GM19467 (cell line): ENCODE results near the gene SLC17A5.
"Not testable (repeated sequence)": the region's sequence is repeated elsewhere in the genome, so short reads cannot be mapped to it uniquely, and the experiment has no call there.

Source experiments
- ATAC-seq: cut with Tn5 transposase; IDR thresholded peaks from one replicate; pipeline ENCODE4 v1.9.1; 2021; ENCODE audit warnings: mild to moderate bottlenecking, moderate library complexity; ENCODE audit not compliant: unreplicated experiment

SLC17A5 gene

DNA sequence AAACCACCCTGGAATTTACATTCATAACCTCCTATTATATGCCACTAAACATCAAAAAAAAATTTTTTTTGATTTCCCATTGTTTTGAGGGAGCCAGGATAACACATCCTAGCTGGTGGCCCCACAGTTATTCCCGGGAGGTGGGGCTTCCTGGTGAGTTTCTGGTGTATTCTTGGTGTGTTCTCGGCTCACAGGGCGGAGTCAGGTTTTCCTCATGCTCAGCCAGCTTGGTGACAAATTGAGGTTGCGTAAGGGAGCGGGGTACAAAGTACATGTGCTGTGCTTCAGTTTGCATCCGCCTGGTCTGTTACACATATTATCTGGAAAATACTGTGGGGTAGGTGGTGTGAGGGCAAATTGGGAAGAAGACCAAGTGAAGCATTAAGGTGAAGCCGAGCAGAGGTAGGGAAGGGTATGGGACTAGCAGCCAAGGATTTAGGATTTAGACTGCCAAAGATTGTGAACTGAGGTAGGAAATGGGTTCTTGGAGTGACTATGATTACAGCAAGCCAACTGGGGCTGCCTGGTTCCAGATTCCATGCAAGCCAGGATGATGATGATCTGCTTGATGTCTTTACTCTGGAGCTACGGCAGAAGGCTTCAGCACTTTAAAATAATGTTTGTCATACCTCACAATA lies 86.7 kb downstream of the SLC17A5 start:
- ATAC-seq, result no peak

DNA sequence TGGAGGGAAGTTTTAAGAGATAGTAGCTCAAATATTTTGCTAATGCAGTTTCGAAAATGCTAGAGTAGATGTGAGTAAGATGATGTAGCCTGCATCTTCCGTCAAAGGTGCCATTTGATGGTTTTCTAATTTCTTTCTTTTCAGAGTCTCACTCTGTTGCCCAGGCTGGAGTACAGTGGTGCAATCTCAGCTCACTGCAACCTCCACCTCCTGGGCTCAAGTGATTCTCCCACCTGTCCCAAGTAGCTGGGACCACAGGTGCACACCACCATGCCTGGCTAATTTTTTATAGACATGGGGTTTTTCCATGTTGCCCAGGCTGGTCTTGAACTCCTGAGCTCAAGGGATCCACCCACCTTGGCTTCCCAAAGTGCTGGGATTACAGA lies 87.3 kb downstream of the SLC17A5 start:
- ATAC-seq, result not testable (repeated sequence)

GRCh38 chr6:73565767-73566485 lies 87.9 kb downstream of the SLC17A5 start:
- no peak for ATAC-seq

DNA sequence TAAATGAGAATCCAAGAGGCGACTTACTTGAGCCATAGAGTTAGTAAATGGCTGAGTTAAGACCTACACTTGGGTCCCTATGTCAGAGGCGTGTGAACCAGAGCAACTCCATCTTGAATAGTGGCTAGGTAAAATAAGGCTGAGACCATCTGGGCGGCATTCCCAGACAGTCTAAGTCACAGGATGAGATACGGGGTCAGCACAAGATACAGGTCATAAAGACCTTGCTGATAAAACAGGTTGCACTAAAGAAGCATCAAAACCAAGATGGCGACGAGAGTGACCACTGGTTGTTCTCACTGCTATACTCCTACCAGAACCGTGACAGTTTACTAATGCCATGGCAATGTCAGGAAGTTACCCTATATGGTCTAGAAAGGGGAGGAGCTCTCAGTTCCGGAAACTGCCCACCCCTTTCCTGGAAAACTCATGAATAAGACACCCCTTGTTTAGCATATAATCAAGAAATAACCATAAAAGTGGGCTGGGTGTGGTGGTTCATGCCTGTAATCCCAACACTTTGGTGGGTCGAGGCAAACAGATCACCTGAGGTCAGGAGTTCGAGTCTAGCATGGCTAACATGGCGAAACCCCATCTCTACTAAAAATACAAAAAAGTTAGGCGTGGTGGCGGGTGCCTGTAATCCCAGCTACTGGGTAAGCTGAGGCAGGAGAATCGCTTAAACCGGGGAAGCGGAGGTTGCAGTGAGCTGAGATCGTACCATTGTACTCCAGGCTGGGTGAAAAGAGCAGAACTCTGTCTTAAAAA lies 89.0 kb downstream of the SLC17A5 start:
- ATAC-seq, result no peak

- ATAC-seq, result no peak
These were observed 91.2 kb downstream of the SLC17A5 start for GRCh38 chr6:73562558-73562957.

DNA sequence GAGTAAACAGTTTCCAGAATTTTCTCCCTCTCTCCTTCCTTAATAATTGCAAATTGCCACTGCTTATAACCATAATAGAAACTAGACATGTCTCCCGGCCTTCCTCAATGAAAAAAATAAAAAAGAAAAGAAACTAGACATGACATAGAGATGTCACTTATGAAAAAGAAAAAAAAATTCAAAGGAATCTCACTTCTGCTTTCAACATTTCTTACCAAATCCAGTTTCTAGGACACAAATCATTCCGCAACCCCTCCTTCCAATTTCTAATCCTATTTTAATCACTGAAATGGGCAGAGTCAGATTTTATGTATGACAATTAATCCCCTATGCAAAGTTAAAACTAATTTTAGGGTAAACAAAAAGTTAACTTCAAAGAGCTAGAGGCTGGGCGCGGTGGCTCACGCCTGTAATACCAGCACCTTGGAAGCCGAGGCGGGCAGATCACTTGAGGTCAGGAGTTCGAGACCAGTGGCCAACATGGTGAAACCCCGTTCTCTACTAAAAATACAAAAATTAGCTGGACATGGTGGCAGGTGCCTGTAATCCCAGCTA lies 92.9 kb downstream of the SLC17A5 start:
- peak; percentile 36 for ATAC-seq

DNA sequence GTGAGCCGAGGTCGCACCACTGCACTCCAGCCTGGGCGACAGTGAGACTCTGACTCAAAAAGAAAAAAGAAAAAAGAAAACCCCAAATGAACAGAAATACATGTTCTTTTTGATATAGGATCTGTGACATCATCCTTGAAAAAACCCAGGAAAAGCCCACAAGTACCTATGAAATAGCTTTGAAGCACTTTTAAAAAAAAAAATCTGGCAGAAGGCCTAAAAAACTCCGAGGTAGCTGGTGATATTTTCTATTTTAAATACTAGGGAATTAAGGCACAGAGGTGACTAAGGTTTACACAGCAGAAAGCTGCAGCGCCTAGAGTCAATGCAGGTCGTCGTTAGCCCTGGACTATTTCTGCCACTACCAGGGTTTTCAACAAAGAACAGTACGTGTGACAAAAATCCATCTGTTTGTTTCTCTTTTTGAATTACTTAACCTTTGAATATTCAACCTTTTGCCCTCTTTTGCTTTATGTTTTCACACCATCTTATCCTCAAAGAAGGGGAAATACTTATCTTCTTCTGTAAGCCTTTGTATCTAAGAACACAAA lies 93.5 kb downstream of the SLC17A5 start:
- ATAC-seq, result peak; percentile 28

GRCh38 chr6:73559399-73559794 lies 94.4 kb downstream of the SLC17A5 start:
- ATAC-seq, result not testable (repeated sequence)

DNA sequence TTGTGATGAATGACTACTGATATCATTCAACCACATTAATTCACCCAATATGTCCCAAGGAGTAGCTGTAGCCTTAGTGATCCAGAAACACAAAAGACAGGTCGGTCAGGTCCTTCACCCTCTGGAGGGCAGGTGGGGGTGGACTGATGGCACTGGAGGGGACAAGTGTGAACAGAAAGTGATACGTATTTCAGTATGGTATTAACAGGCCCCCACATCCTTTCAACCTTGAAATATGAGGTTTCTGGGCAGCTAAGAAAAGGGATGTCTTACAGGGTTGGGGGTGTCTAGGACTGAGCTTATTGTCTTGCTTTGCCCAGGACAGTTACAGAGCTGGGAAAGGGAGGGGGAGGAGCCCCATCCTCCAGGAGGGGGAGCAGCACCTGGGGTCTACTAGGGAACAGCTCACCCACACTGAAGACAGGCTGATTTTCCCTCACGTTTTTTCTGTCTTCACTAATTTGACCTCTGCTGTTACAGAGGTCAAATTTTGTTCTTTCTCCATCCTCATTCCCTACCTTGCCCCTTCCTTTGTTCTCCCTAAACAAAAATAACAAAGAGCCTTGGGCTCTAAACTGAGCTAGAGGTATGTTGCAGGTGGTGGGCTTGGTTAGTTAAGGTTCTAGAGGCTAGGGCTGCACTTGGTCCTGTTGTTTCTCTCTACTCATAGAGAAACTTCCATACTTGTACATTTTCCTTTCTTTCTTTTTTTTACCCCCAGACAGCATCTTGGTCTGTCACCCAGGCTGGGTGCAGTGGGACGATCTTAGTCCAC lies 95.0 kb downstream of the SLC17A5 start:
- ATAC-seq, result peak; percentile 60

GRCh38 chr6:73556836-73557235 lies 97.0 kb downstream of the SLC17A5 start:
- ATAC-seq, result no peak

- not testable (repeated sequence) for ATAC-seq
These were observed 98.3 kb downstream of the SLC17A5 start for GRCh38 chr6:73555380-73555949.

- ATAC-seq, result not testable (repeated sequence)
These were observed 102.7 kb downstream of the SLC17A5 start for GRCh38 chr6:73551115-73551514.

DNA sequence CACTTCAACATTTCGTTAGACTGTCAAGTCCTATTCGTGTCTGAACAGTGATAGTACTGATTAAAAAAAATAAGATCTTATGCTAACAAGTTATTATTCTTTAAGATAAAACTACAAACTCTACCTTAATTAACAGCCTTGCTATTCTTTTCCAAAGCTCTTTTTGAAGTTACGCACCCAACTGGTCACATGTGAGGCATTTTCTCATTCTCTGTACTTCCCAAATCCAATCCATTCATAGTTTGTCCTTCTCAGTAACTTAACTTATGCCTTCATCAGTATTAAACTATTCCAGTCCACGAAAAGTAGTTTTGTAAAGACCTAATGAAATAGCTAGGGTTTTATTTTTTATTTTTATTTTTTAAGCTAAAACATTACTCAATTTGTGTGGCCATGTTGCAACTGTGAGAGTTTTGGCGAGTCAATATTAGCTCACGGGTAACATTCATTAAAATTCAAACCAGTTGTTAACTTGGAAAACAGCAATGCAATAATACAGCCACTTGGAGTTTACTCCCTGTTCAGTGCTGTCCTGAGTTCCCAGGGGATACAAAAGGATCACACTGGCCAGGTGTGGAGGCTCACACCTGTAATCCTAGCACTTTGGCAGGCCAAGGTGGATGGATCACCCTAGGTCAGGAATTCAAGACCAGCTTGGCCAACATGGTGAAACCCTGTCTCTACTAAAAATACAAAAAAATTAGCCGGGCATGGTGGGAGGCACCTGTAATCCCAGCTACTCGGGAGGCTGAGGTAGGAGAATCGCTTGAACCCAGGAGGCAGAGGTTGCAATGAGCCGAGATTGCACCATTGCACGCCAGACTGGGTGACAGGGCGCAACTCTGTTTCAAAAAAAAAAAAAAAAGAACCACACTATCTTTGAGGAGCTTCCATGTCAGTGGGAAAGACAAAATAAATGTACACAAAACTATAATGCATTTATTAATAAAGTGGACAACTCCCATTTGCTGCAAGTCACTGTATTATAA lies 105.0 kb downstream of the SLC17A5 start:
- no peak for ATAC-seq

- ATAC-seq, result no peak
These were observed 106.8 kb downstream of the SLC17A5 start for GRCh38 chr6:73547036-73547435.
